A204.1 (cell line): ENCODE data around the gene SYT17.

Experiments used
- FAIRE-seq: peaks from 2 replicates; lab custom pipeline; 2012; peaks lifted over from hg19 to GRCh38; lab: Jason Lieb, UNC

The SYT17 gene

DNA sequence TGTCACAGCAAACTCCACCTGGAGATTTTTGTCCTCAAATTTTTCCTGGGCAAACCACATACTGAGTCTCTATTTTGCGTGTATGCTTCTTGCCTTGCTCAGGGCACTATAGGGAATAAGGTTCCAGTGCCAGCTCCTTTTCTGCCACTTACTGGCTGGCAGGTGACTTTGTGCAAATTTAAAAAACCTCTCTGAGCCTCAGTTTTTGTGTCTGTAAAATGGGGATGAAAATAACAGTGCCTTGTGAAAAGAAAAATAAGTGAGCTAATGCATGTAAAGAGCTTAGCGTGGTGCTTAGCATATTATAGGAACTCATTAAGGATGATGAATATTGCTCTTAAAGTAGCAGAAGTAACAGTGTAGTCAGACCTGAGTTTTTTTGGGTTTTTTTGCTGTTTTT, 137.4 kb downstream of the SYT17 start:
- FAIRE-seq: no peak

DNA sequence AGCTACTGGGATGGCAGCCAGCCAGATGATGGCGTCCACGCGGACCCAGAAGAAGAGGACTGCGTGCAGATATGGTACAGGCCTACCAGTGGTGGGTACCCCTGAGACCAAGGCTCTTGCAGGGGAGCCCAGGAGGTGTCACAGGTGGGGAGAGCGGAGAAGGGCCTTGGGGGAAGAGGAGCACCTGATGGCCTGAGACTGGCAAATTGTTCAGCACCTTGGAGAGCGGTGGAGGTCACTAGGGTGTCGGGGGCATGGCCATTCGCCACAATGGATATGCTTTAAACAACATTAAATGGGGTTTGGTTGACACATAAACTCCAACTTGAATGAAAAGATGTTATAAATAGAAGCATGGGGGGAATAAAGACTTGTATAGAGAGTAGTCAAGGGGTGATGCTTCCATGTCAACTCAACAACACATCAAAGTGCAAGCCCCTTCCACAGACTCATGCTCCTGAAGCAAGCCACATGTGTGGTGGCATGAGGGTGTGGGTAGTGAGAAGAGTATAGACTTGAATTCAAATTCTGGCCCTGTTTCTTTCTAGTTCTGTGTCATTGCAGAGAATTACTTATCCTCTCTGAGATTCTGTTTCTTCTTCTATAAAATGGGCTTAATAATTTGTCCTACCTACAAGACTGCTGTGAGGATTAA, 139.7 kb downstream of the SYT17 start:
- no peak for FAIRE-seq

DNA sequence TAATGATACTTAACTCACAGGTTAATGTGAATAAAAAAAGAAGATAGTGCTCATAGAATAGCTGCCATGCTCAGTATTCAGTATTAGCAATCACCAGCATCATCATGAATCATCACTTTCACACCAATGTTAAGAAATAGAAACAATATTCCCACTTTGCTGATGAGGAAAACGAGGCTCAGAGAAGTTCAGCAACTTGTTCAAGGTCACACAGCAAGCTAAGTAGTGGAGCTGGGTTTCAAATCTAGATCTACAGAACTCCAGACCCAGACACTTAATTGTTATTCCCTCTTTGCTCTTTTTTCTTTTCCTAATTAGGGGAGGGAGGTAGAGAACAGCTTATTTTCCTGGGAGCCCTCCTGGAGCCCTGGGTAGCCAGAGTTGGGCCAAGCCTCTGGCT, 140.4 kb downstream of the SYT17 start:
- FAIRE-seq: no peak

DNA sequence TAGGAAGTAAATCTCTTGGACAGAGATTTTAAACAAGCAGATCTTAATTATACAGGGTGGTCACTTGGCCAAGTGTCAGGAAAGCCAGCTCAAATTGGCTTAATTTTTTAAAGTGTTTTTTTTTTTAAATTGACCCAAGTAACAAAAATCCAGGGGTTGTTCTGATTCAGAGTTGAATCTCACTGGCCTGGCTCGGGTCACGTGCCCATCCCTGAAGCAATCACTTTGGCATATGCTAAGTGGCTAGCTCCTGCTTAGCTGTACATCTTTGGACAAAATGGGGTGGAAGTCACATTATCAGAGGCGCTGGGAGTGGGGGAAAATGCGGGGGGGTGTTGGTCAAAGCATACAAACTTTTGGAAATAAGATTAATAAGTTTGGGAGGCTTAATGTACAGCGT, 141.1 kb downstream of the SYT17 start:
- no peak for FAIRE-seq

DNA sequence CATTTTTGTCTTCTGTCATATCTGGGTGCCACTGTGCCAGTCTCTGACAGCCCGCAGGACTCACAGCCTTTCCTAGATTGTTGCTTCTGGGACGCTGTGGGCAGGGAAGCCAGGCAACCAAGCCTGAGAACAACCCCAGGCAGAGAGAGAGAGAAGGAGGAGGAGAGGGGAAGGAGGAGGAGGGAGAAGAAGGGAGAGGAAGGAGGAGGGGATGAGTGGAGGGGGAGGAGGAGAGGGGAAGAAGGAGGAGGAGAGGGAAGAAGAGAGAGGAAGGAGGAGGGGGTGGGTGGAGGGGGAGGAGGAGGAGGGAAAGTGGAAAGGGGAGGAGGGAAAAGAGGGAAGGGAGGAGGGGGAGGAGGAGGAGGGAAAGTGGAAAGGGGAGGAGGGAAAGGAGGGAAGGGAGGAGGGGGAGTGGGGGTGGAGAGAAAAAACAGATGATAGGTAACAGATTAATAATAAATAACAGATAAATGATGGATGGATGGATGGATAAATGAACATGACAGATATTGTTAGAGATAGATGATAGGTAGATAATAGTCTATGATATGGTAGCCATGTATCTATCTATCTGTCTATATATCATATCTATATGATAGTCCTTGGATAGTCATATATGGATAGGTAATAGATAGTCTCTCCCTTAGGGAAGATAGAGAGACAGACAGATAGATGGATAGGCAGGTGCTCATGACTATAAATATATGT, 146.8 kb downstream of the SYT17 start:
- FAIRE-seq: no peak

DNA sequence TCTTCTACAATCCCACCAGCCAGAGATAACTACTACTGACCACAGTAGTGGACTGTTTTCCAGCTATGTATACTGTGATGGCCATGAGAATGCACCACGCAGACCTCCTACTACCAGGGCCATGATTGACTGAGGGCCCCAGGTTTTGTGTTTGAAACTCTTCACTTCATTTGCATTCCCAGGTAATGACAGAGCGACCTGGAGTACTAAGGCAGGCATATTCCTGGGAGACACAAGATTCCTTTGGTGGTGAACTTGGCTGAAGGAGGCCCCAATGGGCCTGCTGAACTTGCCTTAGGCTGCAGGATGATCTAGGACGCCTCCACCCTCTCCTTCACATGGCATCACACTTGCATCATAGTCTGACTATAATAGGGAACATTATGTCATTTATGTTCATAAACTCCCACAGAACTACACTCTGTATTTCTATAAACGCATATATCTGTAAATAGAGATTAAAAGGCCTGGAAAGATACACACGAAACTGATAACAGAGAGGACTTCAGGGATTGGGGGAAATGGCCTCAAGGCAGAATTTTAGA, 147.9 kb downstream of the SYT17 start:
- no peak for FAIRE-seq

DNA sequence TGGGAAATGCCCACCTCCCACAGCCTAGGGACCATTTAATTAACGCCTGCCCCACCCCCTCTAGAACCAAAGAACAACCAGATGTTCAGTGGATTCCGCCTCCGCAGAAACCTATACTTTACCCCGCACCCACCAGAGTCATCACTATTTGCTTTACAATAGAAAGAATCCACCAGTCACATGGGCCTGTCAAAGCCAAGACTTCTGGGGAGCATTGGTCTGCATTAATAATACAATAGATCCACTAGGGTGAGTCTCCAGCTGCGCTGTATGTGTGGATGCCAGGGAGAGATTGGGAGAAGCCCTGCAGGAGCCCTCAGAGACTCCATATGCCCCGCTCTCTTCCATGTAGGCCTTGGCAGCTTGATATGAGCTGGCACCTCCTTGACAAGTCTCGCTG, 148.8 kb downstream of the SYT17 start:
- FAIRE-seq: no peak
